ENCODE data around the gene RNF214.

Gene RNF214

GRCh38 chr11:117221775-117222517 is 10.5 kb upstream of the RNF214 start:
- H3K9ac ChIP-seq (ENCODE audit: low read length), result no peak overlapping the region
- peaks cover 66% of the 10 kb centered on the region for H3K4me1 ChIP-seq (ENCODE audit: control insufficient read depth, insufficient read depth, low read length)
- H3K27ac ChIP-seq (ENCODE audit: low read depth, low read length), result peak overlapping the region; percentile 99
- H3K4me3 ChIP-seq (ENCODE audit: low read length), result peak overlapping the region; percentile 29
- no peaks in the 10 kb centered on the region for H3K27me3 ChIP-seq (ENCODE audit: control insufficient read depth, insufficient read depth, low read length)
- H3K36me3 ChIP-seq (ENCODE audit: control insufficient read depth, insufficient read depth, low read length), result peaks cover 30% of the 10 kb centered on the region

- Histone ChIP-seq H3K27me3 (ENCODE audit: control insufficient read depth, insufficient read depth, low read length) (no peaks in the 10 kb centered on the region), H3K9ac (ENCODE audit: low read length) (no peak overlapping the region), H3K27ac (ENCODE audit: low read depth, low read length) (peak overlapping the region; percentile 99), H3K36me3 (ENCODE audit: control insufficient read depth, insufficient read depth, low read length) (peaks cover 33% of the 10 kb centered on the region), H3K4me1 (ENCODE audit: control insufficient read depth, insufficient read depth, low read length) (peaks cover 54% of the 10 kb centered on the region), H3K4me3 (ENCODE audit: low read length) (no peak overlapping the region)
These were observed 9.3 kb upstream of the RNF214 start for GRCh38 chr11:117222991-117223740.

- H3K27me3 ChIP-seq (ENCODE audit: control insufficient read depth, insufficient read depth, low read length), result no peaks in the 10 kb centered on the region
- peaks cover 32% of the 10 kb centered on the region for H3K36me3 ChIP-seq (ENCODE audit: control insufficient read depth, insufficient read depth, low read length)
- no peak overlapping the region for H3K4me3 ChIP-seq (ENCODE audit: low read length)
- peaks cover 45% of the 10 kb centered on the region for H3K4me1 ChIP-seq (ENCODE audit: control insufficient read depth, insufficient read depth, low read length)
- H3K27ac ChIP-seq (ENCODE audit: low read depth, low read length), result peak overlapping the region; percentile 99
- H3K9ac ChIP-seq (ENCODE audit: low read length), result no peak overlapping the region
These were observed 8.5 kb upstream of the RNF214 start for GRCh38 chr11:117223741-117224689.

- Histone ChIP-seq H3K4me1 (ENCODE audit: control insufficient read depth, insufficient read depth, low read length) (peaks cover 32% of the 10 kb centered on the region), H3K27me3 (ENCODE audit: control insufficient read depth, insufficient read depth, low read length) (no peaks in the 10 kb centered on the region), H3K27ac (ENCODE audit: low read depth, low read length) (no peak overlapping the region), H3K4me3 (ENCODE audit: low read length) (no peak overlapping the region), H3K36me3 (ENCODE audit: control insufficient read depth, insufficient read depth, low read length) (peaks cover 36% of the 10 kb centered on the region), H3K9ac (ENCODE audit: low read length) (no peak overlapping the region)
These were observed 6.8 kb upstream of the RNF214 start for GRCh38 chr11:117225553-117226170.

GRCh38 chr11:117226388-117227385 is 5.8 kb upstream of the RNF214 start:
- no peaks in the 10 kb centered on the region for H3K27me3 ChIP-seq (ENCODE audit: control insufficient read depth, insufficient read depth, low read length)
- H3K27ac ChIP-seq (ENCODE audit: low read depth, low read length), result no peak overlapping the region
- no peak overlapping the region for H3K9ac ChIP-seq (ENCODE audit: low read length)
- H3K36me3 ChIP-seq (ENCODE audit: control insufficient read depth, insufficient read depth, low read length), result peaks cover 36% of the 10 kb centered on the region
- peaks cover 32% of the 10 kb centered on the region for H3K4me1 ChIP-seq (ENCODE audit: control insufficient read depth, insufficient read depth, low read length)
- no peak overlapping the region for H3K4me3 ChIP-seq (ENCODE audit: low read length)

GRCh38 chr11:117228091-117228490 is 4.4 kb upstream of the RNF214 start:
- Histone ChIP-seq H3K4me3 (ENCODE audit: low read length) (no peak overlapping the region), H3K27ac (ENCODE audit: low read depth, low read length) (no peak overlapping the region), H3K27me3 (ENCODE audit: control insufficient read depth, insufficient read depth, low read length) (no peaks in the 10 kb centered on the region), H3K36me3 (ENCODE audit: control insufficient read depth, insufficient read depth, low read length) (peaks cover 33% of the 10 kb centered on the region), H3K9ac (ENCODE audit: low read length) (no peak overlapping the region), H3K4me1 (ENCODE audit: control insufficient read depth, insufficient read depth, low read length) (peaks cover 21% of the 10 kb centered on the region)

- peaks cover 19% of the 10 kb centered on the region for H3K4me1 ChIP-seq (ENCODE audit: control insufficient read depth, insufficient read depth, low read length)
- peaks cover 26% of the 10 kb centered on the region for H3K36me3 ChIP-seq (ENCODE audit: control insufficient read depth, insufficient read depth, low read length)
- H3K9ac ChIP-seq (ENCODE audit: low read length), result no peak overlapping the region
- no peaks in the 10 kb centered on the region for H3K27me3 ChIP-seq (ENCODE audit: control insufficient read depth, insufficient read depth, low read length)
- H3K27ac ChIP-seq (ENCODE audit: low read depth, low read length), result no peak overlapping the region
- no peak overlapping the region for H3K4me3 ChIP-seq (ENCODE audit: low read length)
These were observed 3.1 kb upstream of the RNF214 start for GRCh38 chr11:117229411-117229810.

GRCh38 chr11:117229931-117230285 is 2.6 kb upstream of the RNF214 start:
- H3K4me3 ChIP-seq (ENCODE audit: low read length), result peak overlapping the region; percentile 33
- H3K27ac ChIP-seq (ENCODE audit: low read depth, low read length), result no peak overlapping the region
- no peaks in the 10 kb centered on the region for H3K27me3 ChIP-seq (ENCODE audit: control insufficient read depth, insufficient read depth, low read length)
- H3K36me3 ChIP-seq (ENCODE audit: control insufficient read depth, insufficient read depth, low read length), result peaks cover 26% of the 10 kb centered on the region
- peaks cover 19% of the 10 kb centered on the region for H3K4me1 ChIP-seq (ENCODE audit: control insufficient read depth, insufficient read depth, low read length)
- H3K9ac ChIP-seq (ENCODE audit: low read length), result no peak overlapping the region

- Histone ChIP-seq H3K27me3 (ENCODE audit: control insufficient read depth, insufficient read depth, low read length) (no peaks in the 10 kb centered on the region), H3K4me3 (ENCODE audit: low read length) (peak overlapping the region; percentile 97), H3K27ac (ENCODE audit: low read depth, low read length) (no peak overlapping the region), H3K9ac (ENCODE audit: low read length) (no peak overlapping the region), H3K36me3 (ENCODE audit: control insufficient read depth, insufficient read depth, low read length) (peaks cover 26% of the 10 kb centered on the region), H3K4me1 (ENCODE audit: control insufficient read depth, insufficient read depth, low read length) (peaks cover 19% of the 10 kb centered on the region)
These were observed 2.0 kb upstream of the RNF214 start for GRCh38 chr11:117230286-117230961.

- Histone ChIP-seq H3K27me3 (ENCODE audit: control insufficient read depth, insufficient read depth, low read length) (no peaks in the 10 kb centered on the region), H3K4me3 (ENCODE audit: low read length) (peak overlapping the region; percentile 97), H3K27ac (ENCODE audit: low read depth, low read length) (peak overlapping the region; percentile 97), H3K4me1 (ENCODE audit: control insufficient read depth, insufficient read depth, low read length) (peaks cover 19% of the 10 kb centered on the region), H3K9ac (ENCODE audit: low read length) (peak overlapping the region; percentile 80), H3K36me3 (ENCODE audit: control insufficient read depth, insufficient read depth, low read length) (peaks cover 26% of the 10 kb centered on the region)
These were observed 1.3 kb upstream of the RNF214 start for GRCh38 chr11:117230999-117231841.
